Immature natural killer cell (primary cell): ENCODE results near the gene FASTKD1. TPM values are rescaled to one million over a fixed set of nuclear protein-coding genes. Genes with fewer than 3 reads are reported as not detected.
A peak's percentile ranks its signal among the peaks of the same experiment; 100 is the strongest.

Source experiments
- DNase-seq, 3 donors: peaks; one replicate each; pipeline ENCODE4 v3.0.0; 2022; ENCODE audit warnings: mixed read lengths in 1 of 3
- H3K27ac Mint-ChIP-seq, 6 donors: one replicate each; pipeline ENCODE4 v1.8.0; 2020; ENCODE audit warnings: mixed read lengths in 6 of 6, mild to moderate bottlenecking in 5 of 6, inconsistent platforms in 4 of 6, moderate library complexity in 3 of 6
- H3K27me3 Mint-ChIP-seq, 3 donors: one replicate each; pipeline ENCODE4 v1.8.0; 2020 to 2021; ENCODE audit warnings: low read depth in 3 of 3, mild to moderate bottlenecking in 3 of 3, mixed read lengths in 3 of 3, moderate library complexity in 3 of 3, inconsistent platforms in 1 of 3
- H3K36me3 Mint-ChIP-seq, 3 donors: one replicate each; pipeline ENCODE4 v1.8.0; 2020; ENCODE audit warnings: mixed read lengths in 3 of 3, inconsistent platforms in 2 of 3, mild to moderate bottlenecking in 2 of 3
- H3K4me1 Mint-ChIP-seq, 2 donors: one replicate each; pipeline ENCODE4 v1.8.0; 2020; ENCODE audit warnings: inconsistent platforms in 2 of 2, mild to moderate bottlenecking in 2 of 2, mixed read lengths in 2 of 2, moderate library complexity in 1 of 2
- H3K4me3 Mint-ChIP-seq, 5 donors: one replicate each; pipeline ENCODE4 v1.8.0; 2020; ENCODE audit warnings: mild to moderate bottlenecking in 5 of 5, mixed read lengths in 5 of 5, inconsistent platforms in 3 of 5, moderate library complexity in 3 of 5
- H3K9me3 Mint-ChIP-seq, 6 donors: one replicate each; pipeline ENCODE4 v1.8.0; 2020; ENCODE audit warnings: mild to moderate bottlenecking in 6 of 6, mixed read lengths in 6 of 6, inconsistent platforms in 4 of 6, moderate library complexity in 3 of 6
- polyA plus RNA-seq, 3 donors: library from polyadenylated mRNA; unstranded; fragments of 300-500 nt; fragmentation: Illumina TruSeq; gene quantifications; one replicate each; pipeline ENCODE4 v1.2.3, GENCODE V29; 2021

FASTKD1 gene
- polyA plus RNA-seq, 3 donors from 2014 or later = 5.8 to 11.4 (median 7.7) TPM

DNA sequence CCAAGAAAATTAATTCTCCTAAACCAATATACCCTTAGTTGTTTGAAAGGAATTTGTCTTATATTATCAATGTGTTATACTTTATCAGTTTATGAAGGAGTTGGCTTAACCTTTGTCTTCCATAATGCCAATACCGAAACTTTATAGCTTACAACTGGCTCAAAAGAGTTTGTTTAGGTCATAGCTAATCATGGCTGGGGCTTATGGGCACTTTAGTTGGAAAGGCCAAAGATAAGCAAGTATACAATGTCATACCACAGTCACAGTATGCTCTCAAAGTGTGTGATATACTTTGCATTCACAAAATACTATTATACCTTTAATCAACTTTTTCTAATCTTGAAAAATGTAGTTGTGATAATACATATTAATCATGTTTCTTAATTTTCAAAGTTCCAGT, 61.8 kb downstream of the FASTKD1 start:
- H3K36me3 Mint-ChIP-seq = peaks cover 0 to 3% (median 3%) of the 10 kb centered on the region in 3 donors
- no peak overlapping the region for H3K27ac Mint-ChIP-seq
- no peak for DNase-seq
- H3K4me3 Mint-ChIP-seq = no peak overlapping the region
- H3K27me3 Mint-ChIP-seq = peaks cover 0 to 5% (median 0%) of the 10 kb centered on the region in 3 donors
- H3K9me3 Mint-ChIP-seq = no peaks in the 10 kb centered on the region
- H3K4me1 Mint-ChIP-seq = no peaks in the 10 kb centered on the region

DNA sequence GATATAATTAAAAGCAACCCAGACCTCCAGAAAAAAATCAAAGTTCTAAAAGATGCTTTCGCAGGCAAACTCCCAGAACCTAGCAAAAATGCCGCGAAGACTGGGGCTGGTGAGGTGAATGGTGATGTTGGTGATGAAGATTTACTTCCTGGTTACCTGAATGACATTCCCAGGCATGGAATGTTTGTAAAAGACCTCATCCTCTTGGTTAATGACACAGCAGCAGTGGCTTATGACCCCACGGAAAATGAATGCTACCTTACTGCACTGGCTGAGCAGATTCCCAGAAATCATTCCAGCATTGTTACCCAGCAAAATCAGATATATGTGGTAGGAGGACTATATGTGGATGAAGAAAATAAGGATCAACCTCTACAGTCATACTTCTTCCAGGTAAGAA, 63.2 kb downstream of the FASTKD1 start:
- peaks cover 0 to 5% (median 0%) of the 10 kb centered on the region in 3 donors for H3K27me3 Mint-ChIP-seq
- peaks cover 0 to 3% (median 3%) of the 10 kb centered on the region in 3 donors for H3K36me3 Mint-ChIP-seq

DNA sequence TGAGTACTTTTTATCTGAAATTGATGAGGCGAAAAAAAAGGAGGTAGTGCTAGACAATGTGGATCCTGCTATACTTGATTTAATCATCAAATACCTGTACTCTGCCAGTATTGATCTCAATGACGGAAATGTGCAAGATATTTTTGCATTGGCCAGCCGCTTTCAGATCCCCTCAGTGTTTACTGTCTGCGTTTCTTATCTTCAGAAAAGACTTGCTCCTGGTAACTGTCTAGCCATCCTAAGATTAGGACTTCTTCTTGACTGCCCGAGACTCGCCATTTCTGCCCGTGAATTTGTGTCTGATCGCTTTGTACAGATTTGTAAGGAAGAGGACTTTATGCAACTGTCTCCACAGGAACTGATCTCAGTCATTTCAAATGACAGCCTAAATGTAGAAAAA, 63.7 kb downstream of the FASTKD1 start:
- Mint-ChIP-seq H3K4me3 (no peak overlapping the region), H3K27me3 (peaks cover 0 to 3% (median 0%) of the 10 kb centered on the region in 3 donors), H3K36me3 (peaks cover 0 to 3% (median 3%) of the 10 kb centered on the region in 3 donors), H3K9me3 (no peaks in the 10 kb centered on the region), H3K27ac (no peak overlapping the region), H3K4me1 (no peaks in the 10 kb centered on the region)
- DNase-seq = no peak

More for the DNA sequence above, 63.2 kb downstream of the FASTKD1 start:
- no peak overlapping the region for H3K4me3 Mint-ChIP-seq
- DNase-seq = no peak
- H3K27ac Mint-ChIP-seq = no peak overlapping the region
- H3K4me1 Mint-ChIP-seq = no peaks in the 10 kb centered on the region
- no peaks in the 10 kb centered on the region for H3K9me3 Mint-ChIP-seq

DNA sequence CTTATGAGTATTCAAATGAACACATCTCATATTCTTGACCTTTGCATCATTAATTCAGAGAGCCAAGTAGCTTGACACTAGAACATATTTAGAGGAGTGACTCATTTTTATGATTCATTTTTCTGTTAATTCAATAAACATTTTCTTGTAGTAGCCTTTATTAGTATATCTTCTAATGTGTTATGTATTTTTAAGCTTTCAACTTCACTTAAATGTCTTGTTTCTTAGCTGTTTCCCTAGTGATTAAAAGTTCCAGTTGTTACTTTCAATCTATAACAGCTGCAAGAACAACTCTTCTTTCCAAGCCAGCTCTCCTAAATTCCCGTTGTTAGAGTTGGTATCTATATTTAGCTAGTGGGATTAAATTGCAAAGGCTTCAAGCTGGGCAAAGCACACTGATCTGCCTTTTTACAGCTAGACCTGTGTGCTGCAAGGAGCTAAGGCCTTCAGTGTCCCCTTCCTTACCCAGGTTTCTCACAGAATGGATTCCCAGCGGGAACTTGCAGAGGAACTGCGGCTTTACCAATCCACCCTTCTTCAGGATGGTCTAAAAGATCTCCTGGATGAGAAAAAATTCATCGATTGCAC, 64.3 kb downstream of the FASTKD1 start, which contains the start of gene KLHL41:
KLHL41 (plus strand) TSS at position 405 of the 588 bp plus-strand sequence; CDS start at position 482, 77 bp downstream.
- Mint-ChIP-seq H3K36me3 (peaks cover 1 to 4% (median 4%) of the 10 kb centered on the region in 3 donors), H3K27ac (no peak within 1 kb of the TSS), H3K4me1 (no peaks in the 10 kb centered on the region), H3K4me3 (no peak within 1 kb of the TSS), H3K9me3 (no peaks in the 10 kb centered on the region), H3K27me3 (peaks cover 0 to 3% (median 0%) of the 10 kb centered on the region in 3 donors)
- DNase-seq = no peak

DNA sequence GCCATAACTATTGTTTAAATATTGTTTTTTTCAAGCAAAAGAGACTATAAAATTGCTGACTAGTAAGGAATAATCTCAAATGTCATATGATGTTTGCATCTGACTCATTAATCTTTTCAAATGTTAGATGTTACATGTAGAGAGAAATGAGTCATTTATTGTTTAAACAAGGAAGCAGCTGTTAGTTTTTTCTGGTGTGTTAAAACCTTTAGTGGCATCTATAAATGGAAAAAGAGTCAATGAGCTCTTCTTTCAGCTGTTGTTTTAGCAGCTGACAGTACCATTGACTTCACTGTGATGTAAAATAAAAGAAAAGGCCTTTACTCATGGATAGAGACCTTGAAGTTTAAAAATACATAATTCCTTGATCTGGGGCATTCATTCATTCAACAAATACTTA, 66.0 kb downstream of the FASTKD1 start:
- no peak overlapping the region for H3K27ac Mint-ChIP-seq
- H3K27me3 Mint-ChIP-seq = peaks cover 0 to 3% (median 0%) of the 10 kb centered on the region in 3 donors
- H3K4me3 Mint-ChIP-seq = no peak overlapping the region
- DNase-seq = no peak
- no peaks in the 10 kb centered on the region for H3K4me1 Mint-ChIP-seq
- no peaks in the 10 kb centered on the region for H3K9me3 Mint-ChIP-seq
- H3K36me3 Mint-ChIP-seq = peaks cover 4 to 10% (median 10%) of the 10 kb centered on the region in 3 donors

DNA sequence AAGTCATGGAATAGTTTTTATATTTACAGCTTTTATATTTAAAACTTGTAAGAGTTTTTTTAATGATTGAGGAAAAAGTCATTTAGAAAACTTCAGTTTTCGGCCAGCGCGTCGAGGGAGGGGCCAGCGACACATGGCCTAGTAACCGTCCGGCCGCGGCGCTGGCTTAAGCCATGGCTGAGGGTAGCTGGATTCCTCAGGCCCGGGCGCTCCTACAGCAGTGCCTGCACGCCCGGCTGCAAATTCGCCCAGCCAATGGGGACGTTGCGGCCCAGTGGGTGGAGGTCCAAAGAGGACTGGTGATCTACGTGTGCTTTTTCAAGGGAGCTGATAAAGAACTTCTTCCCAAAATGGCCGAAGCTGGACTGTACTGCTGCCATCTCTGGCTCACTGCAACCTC, 69.0 kb downstream of the FASTKD1 start:
- no peak overlapping the region for H3K27ac Mint-ChIP-seq

DNA sequence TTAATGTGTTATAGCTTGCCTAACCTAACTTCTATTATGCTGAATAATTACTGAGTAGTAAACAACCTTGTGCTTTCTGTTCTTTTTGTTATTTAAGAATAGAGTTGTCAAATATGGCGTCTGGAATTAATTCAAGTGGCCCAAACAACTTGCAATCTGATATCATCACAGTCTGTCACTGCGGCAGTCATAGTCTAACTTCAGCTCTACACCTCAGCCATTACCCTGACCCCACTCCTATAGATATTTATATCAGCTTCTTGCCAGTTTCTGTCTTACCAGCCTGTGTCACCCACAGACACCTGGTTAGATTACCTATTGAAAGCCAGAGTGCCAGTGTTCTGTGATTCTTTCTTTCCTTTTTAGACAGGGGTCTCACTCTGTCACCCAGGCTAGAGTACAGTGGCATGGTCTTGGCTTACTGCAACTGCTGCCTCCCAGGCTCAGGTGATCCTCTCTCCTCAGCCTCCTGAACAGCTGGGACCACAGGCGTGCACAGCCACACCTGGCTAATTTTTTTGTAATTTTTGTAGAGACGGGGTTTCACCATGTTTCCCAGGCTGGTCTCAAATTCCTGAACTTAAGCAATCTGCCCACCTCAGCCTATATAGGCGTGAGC, 78.2 kb downstream of the FASTKD1 start:
- Mint-ChIP-seq H3K9me3 (no peaks in the 10 kb centered on the region), H3K4me1 (no peaks in the 10 kb centered on the region), H3K27me3 (peaks cover 0 to 3% (median 0%) of the 10 kb centered on the region in 3 donors)

More for the DNA sequence above, 69.0 kb downstream of the FASTKD1 start:
- DNase-seq = no peak
- Mint-ChIP-seq H3K27me3 (peaks cover 0 to 3% (median 0%) of the 10 kb centered on the region in 3 donors), H3K36me3 (peaks cover 4 to 10% (median 10%) of the 10 kb centered on the region in 3 donors), H3K4me1 (no peaks in the 10 kb centered on the region), H3K9me3 (no peaks in the 10 kb centered on the region), H3K4me3 (no peak overlapping the region)

DNA sequence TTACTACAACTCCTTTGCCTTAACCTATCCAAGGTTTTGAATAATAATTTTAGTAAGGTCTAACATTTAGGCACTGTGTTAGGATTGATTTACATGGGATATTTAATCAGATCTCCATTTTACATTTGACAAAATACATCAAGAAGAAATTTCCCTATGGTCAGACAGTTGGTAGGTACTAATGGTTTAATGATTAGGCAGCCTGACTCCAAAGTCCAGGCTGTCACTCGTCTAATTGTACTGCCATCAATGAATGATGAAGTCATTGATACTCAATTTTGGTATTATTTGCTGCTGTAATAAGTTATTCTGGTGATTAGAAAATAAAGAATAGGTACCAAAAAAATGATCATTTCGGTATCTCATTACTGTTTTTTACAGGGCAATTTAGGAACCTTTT, 80.3 kb downstream of the FASTKD1 start:
- H3K9me3 Mint-ChIP-seq = no peaks in the 10 kb centered on the region
- no peak overlapping the region for H3K27ac Mint-ChIP-seq
- no peak for DNase-seq
- peaks cover 0 to 6% (median 3%) of the 10 kb centered on the region in 3 donors for H3K36me3 Mint-ChIP-seq
- no peaks in the 10 kb centered on the region for H3K4me1 Mint-ChIP-seq
- peaks cover 0 to 3% (median 0%) of the 10 kb centered on the region in 3 donors for H3K27me3 Mint-ChIP-seq
- no peak overlapping the region for H3K4me3 Mint-ChIP-seq

More for the DNA sequence above, 78.2 kb downstream of the FASTKD1 start:
- no peak overlapping the region for H3K27ac Mint-ChIP-seq
- H3K4me3 Mint-ChIP-seq = no peak overlapping the region
- peaks cover 0 to 6% (median 3%) of the 10 kb centered on the region in 3 donors for H3K36me3 Mint-ChIP-seq
- DNase-seq = no peak

DNA sequence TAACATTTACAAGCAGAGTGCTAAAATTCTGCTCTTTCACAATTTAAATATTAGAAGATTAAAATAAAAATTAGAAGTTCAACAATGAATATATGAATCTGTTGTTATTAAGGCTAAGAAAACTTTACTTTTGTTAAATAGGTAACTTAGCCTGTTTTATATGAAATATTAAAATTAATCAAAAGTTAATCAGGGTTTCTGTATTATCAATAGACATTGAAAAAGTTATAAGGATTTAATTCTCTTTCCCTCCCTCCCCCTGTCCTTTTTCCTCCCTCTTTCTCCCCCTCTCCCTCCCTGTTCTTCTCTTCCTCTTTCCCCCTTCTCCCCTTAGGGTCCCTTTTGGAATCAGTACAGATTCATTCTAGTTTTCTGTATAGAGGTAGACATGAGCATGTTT, 82.3 kb downstream of the FASTKD1 start:
- peaks cover 0 to 6% (median 3%) of the 10 kb centered on the region in 3 donors for H3K36me3 Mint-ChIP-seq
- H3K4me1 Mint-ChIP-seq = no peaks in the 10 kb centered on the region

DNA sequence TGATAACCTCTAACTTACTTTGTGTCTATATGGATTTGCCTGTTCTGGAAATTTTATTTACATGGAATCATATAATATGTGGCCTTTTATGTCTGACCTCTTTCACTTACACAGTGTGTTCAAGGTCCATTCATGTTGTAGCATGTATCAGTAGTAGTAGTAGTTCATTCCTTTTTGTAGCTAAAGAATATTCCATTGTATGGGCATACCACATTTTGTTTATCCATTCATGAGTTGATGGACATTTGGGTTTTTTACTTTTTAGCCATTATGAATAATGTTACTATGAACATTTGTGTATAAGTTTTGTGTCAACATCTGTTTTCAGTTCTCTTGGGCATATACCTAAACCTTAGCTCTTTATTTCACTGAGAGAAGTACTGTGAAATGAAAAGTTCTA, 82.8 kb downstream of the FASTKD1 start:
- Mint-ChIP-seq H3K4me1 (no peaks in the 10 kb centered on the region), H3K4me3 (no peak overlapping the region)
- DNase-seq = no peak

More for the DNA sequence above, 82.3 kb downstream of the FASTKD1 start:
- H3K27me3 Mint-ChIP-seq = peaks cover 0 to 3% (median 0%) of the 10 kb centered on the region in 3 donors
- H3K4me3 Mint-ChIP-seq = no peak overlapping the region
- DNase-seq = no peak
- H3K9me3 Mint-ChIP-seq = no peaks in the 10 kb centered on the region
- no peak overlapping the region for H3K27ac Mint-ChIP-seq

DNA sequence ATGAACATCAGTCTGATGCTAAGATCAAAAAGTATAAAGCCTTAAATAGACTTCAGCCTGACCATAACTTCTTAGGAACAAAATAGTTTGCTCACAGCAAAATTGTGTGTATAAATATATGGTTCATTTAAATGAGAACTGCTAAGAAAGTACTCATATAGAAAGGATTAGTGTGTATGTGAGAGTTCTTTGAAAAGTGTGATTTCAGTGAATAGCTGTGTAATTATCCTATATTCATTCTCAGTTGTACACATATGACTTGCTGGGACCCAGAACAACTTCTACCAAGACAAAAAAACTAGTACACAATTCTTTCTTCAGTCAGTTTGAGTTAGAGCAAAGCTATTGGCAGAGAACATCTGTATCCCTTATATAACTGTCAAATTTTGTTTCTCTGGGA, 87.2 kb downstream of the FASTKD1 start:
- no peak overlapping the region for H3K27ac Mint-ChIP-seq
- DNase-seq = no peak
- no peak overlapping the region for H3K4me3 Mint-ChIP-seq
- no peaks in the 10 kb centered on the region for H3K9me3 Mint-ChIP-seq
- H3K27me3 Mint-ChIP-seq = no peaks in the 10 kb centered on the region
- H3K36me3 Mint-ChIP-seq = peaks cover 0 to 8% (median 6%) of the 10 kb centered on the region in 3 donors
- no peaks in the 10 kb centered on the region for H3K4me1 Mint-ChIP-seq

More for the DNA sequence above, 82.8 kb downstream of the FASTKD1 start:
- no peaks in the 10 kb centered on the region for H3K9me3 Mint-ChIP-seq
- no peak overlapping the region for H3K27ac Mint-ChIP-seq
- H3K36me3 Mint-ChIP-seq = peaks cover 0 to 6% (median 3%) of the 10 kb centered on the region in 3 donors
- H3K27me3 Mint-ChIP-seq = peaks cover 0 to 3% (median 0%) of the 10 kb centered on the region in 3 donors

DNA sequence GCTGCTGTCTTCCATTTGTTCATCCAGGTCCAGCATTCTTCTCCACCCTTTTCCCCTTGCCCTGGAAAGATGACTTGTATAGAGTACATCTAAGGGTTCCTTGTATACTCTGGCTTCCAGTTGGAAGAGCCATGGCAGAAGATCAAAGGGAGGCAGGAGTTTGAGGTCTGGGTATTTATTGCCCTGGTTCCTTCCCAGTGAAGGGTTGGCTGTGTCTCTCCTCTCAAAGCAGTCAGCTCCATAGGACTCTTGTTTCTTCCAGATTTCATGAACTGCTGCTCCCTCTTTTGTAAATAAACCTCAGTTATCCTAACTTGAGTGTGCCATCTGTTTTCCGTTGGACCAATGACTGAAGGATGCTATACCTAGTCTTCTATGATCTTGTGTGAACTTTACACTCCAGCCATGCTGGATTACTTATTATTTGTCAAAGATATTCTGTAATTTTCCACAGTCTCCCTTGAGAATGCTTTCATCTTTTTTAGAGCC, 88.0 kb downstream of the FASTKD1 start:
- peaks cover 0 to 6% (median 2%) of the 10 kb centered on the region in 3 donors for H3K36me3 Mint-ChIP-seq
- no peak overlapping the region for H3K27ac Mint-ChIP-seq
- H3K9me3 Mint-ChIP-seq = no peaks in the 10 kb centered on the region
- H3K27me3 Mint-ChIP-seq = no peaks in the 10 kb centered on the region
- no peaks in the 10 kb centered on the region for H3K4me1 Mint-ChIP-seq
- DNase-seq = no peak
- no peak overlapping the region for H3K4me3 Mint-ChIP-seq

DNA sequence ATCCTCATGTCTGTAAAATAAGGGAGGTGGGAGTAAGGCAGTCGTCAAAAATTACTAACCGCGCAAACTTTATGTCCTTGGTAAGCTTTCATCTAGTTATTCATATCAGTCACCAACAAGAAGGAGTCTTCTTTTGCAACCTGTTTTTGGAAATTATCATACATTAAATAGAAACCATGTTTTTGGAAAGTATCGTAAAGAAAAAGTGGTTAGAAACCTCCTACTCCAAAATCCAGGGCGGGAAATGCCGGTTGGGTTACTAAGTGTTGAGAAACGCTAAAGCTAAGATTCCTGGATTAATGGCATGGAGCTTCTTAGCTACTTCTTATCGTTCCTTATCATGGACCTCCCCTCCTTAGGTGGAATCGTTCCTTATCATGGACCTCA, 93.6 kb downstream of the FASTKD1 start:
- Mint-ChIP-seq H3K36me3 (no peaks in the 10 kb centered on the region), H3K4me1 (peaks cover 12 to 18% of the 10 kb centered on the region in 2 donors), H3K27ac (peak overlapping the region in 3 of 6 donors; percentile 2 to 62 (median 36)), H3K9me3 (no peaks in the 10 kb centered on the region), H3K4me3 (peak overlapping the region; percentile 89 to 93 (median 91)), H3K27me3 (peaks cover 0 to 3% (median 0%) of the 10 kb centered on the region in 3 donors)
- no peak for DNase-seq
